NAMALWA (cell line): Measurements from ENCODE around the gene SLIT3.

Experiments
- DNase-seq: peaks from one replicate; pipeline ENCODE4 v3.0.0-alpha.2; 2015; ENCODE audit warnings: low spot score

Gene SLIT3

GRCh38 chr5:168829044-168829443, 471.9 kb downstream of the SLIT3 start:
- DNase-seq = no peak

GRCh38 chr5:168827636-168828035, 473.3 kb downstream of the SLIT3 start:
- no peak for DNase-seq

- DNase-seq = no peak
Observed at GRCh38 chr5:168826246-168826725, 474.7 kb downstream of the SLIT3 start.

- no peak for DNase-seq
Observed at GRCh38 chr5:168822745-168823281, 478.1 kb downstream of the SLIT3 start.

GRCh38 chr5:168822248-168822744, 478.6 kb downstream of the SLIT3 start:
- no peak for DNase-seq

- no peak for DNase-seq
Observed at GRCh38 chr5:168820874-168821273, 480.1 kb downstream of the SLIT3 start.

- no peak for DNase-seq
Observed at GRCh38 chr5:168819004-168819621, 481.8 kb downstream of the SLIT3 start.

- DNase-seq = no peak
Observed at GRCh38 chr5:168818558-168818957, 482.4 kb downstream of the SLIT3 start.

- DNase-seq = no peak
Observed at GRCh38 chr5:168817591-168817990, 483.3 kb downstream of the SLIT3 start.

GRCh38 chr5:168816661-168817060, 484.3 kb downstream of the SLIT3 start:
- no peak for DNase-seq

GRCh38 chr5:168813184-168813968, 487.6 kb downstream of the SLIT3 start:
- no peak for DNase-seq

GRCh38 chr5:168810641-168811040, 490.3 kb downstream of the SLIT3 start:
- no peak for DNase-seq

- DNase-seq = no peak
Observed at GRCh38 chr5:168809218-168809617, 491.7 kb downstream of the SLIT3 start.

GRCh38 chr5:168808051-168808616, 492.8 kb downstream of the SLIT3 start:
- no peak for DNase-seq

GRCh38 chr5:168807287-168807686, 493.7 kb downstream of the SLIT3 start:
- DNase-seq = no peak

GRCh38 chr5:168803541-168803940, 497.4 kb downstream of the SLIT3 start:
- no peak for DNase-seq

GRCh38 chr5:168802337-168802736, 498.6 kb downstream of the SLIT3 start:
- DNase-seq = no peak

- DNase-seq = no peak
Observed at GRCh38 chr5:168801567-168801966, 499.4 kb downstream of the SLIT3 start.

- DNase-seq = no peak
Observed at GRCh38 chr5:168800701-168801100, 500.2 kb downstream of the SLIT3 start.

GRCh38 chr5:168798065-168799023, 502.6 kb downstream of the SLIT3 start:
- no peak for DNase-seq
